Caco-2 (cell line): ENCODE data around the gene SLX4. TPM values are rescaled to one million over a fixed set of nuclear protein-coding genes. Genes with fewer than 3 reads are reported as not detected.

ENCODE experiments used
- BruUV-seq: library from RNA; stranded (reverse); fragments of 400-500 nt; replicated peaks from 2 replicates; lab custom pipeline; 2021; lab: Mats Ljungman, UMichigan
- CTCF ChIA-PET: fragments of 300-600 bp; sonication (Branson Sonifier 250); formaldehyde crosslinking; loops from one replicate; lab custom pipeline; 2022; ENCODE audit warnings: antibody characterized with exemption; lab: Charles Lee
- POLR2A ChIA-PET: fragments of 300-600 bp; sonication (Branson Sonifier 250); formaldehyde crosslinking; loops from one replicate; lab custom pipeline; 2022; ENCODE audit warnings: antibody characterized with exemption; lab: Charles Lee
- DNase-seq, 2 experiments: peaks; one replicate each; pipeline versions ENCODE4 v3.0.0 to v3.0.0-alpha.2; 2020 to 2022
- H3K27me3 ChIP-seq: replicated peaks from 2 replicates; pipeline ENCODE4 v1.6.0; 2011; ENCODE audit warnings: low read length; ENCODE audit not compliant: control insufficient read depth, insufficient read depth
- H3K36me3 ChIP-seq: 2 replicates; pipeline ENCODE4 v1.5.1; 2011; ENCODE audit warnings: low read length; ENCODE audit not compliant: control insufficient read depth, insufficient read depth
- H3K4me1 ChIP-seq: fragments of 250-450 bp; sonication (Bioruptor Pico); 2 replicates; pipeline ENCODE4 v1.5.1; 2020; ENCODE audit warnings: mild to moderate bottlenecking
- H3K4me3 ChIP-seq: 2 replicates; pipeline ENCODE4 v1.5.1; 2011; ENCODE audit warnings: low read depth, mild to moderate bottlenecking, control low read depth, low read length
- H3K9me3 ChIP-seq: fragments of 250-450 bp; sonication (Bioruptor Pico); 2 replicates; pipeline ENCODE4 v1.5.1; 2020; ENCODE audit warnings: mild to moderate bottlenecking, moderate library complexity
- H3K27ac Mint-ChIP-seq: one replicate; pipeline ENCODE4 v1.8.0; 2022; ENCODE audit warnings: mixed read lengths; ENCODE audit not compliant: unreplicated experiment
- H3K27me3 Mint-ChIP-seq: one replicate; pipeline ENCODE4 v1.8.0; 2022; ENCODE audit warnings: mixed read lengths; ENCODE audit not compliant: insufficient read depth, unreplicated experiment
- H3K36me3 Mint-ChIP-seq: one replicate; pipeline ENCODE4 v1.8.0; 2022; ENCODE audit warnings: mild to moderate bottlenecking, mixed read lengths; ENCODE audit not compliant: insufficient read depth, unreplicated experiment
- H3K4me1 Mint-ChIP-seq: one replicate; pipeline ENCODE4 v1.8.0; 2022; ENCODE audit warnings: low read depth, mixed read lengths; ENCODE audit not compliant: unreplicated experiment
- H3K4me3 Mint-ChIP-seq: one replicate; pipeline ENCODE4 v1.8.0; 2022; ENCODE audit warnings: mild to moderate bottlenecking, moderate library complexity, mixed read lengths; ENCODE audit not compliant: unreplicated experiment
- H3K9me3 Mint-ChIP-seq: one replicate; pipeline ENCODE4 v1.8.0; 2022; ENCODE audit warnings: mixed read lengths; ENCODE audit not compliant: unreplicated experiment
- intact Hi-C: fragments of 100-400 bp; cut with micrococcal nuclease; formaldehyde crosslinking; loops from one replicate; pipeline ENCODE4 v1.10.0; 2022; ENCODE audit not compliant: unreplicated experiment
- total RNA-seq: library from RNA; stranded (reverse); gene quantifications from 2 replicates; pipeline ENCODE4 v1.2.3, GENCODE V29; 2022
- TF ChIP-seq, protein P1 (sequence below), 2 experiments: fragments of 200-600 bp in 1 of 2; IDR thresholded peaks; 1 replicate in 1 of 2; 2 replicates in 1 of 2; pipeline versions ENCODE4 v1.5.1 to v1.8.0; 2011 to 2022; ENCODE audit warnings: antibody characterized with exemption in 1 of 2, control low read depth in 1 of 2, inconsistent platforms in 1 of 2, low read depth in 1 of 2, low read length in 1 of 2, mild to moderate bottlenecking in 1 of 2, moderate library complexity in 1 of 2; ENCODE audit not compliant: insufficient read depth in 1 of 2, severe bottlenecking in 1 of 2, unreplicated experiment in 1 of 2

Gene SLX4
- total RNA-seq, 1 experiment from 2014 or later = 10.4 TPM

GRCh38 chr16:3582276-3583165 lies 28.9 kb downstream of the SLX4 start:
- Mint-ChIP-seq H3K4me1 (no peaks in the 10 kb centered on the region), H3K27me3 (no peaks in the 10 kb centered on the region), H3K27ac (no peak overlapping the region), H3K9me3 (no peaks in the 10 kb centered on the region), H3K36me3 (peaks cover 7% of the 10 kb centered on the region), H3K4me3 (no peak overlapping the region)
- Histone ChIP-seq H3K4me1 (no peaks in the 10 kb centered on the region), H3K27me3 (no peaks in the 10 kb centered on the region), H3K9me3 (no peaks in the 10 kb centered on the region), H3K36me3 (no peaks in the 10 kb centered on the region), H3K4me3 (no peak overlapping the region)
- TF ChIP-seq, protein P1, sequence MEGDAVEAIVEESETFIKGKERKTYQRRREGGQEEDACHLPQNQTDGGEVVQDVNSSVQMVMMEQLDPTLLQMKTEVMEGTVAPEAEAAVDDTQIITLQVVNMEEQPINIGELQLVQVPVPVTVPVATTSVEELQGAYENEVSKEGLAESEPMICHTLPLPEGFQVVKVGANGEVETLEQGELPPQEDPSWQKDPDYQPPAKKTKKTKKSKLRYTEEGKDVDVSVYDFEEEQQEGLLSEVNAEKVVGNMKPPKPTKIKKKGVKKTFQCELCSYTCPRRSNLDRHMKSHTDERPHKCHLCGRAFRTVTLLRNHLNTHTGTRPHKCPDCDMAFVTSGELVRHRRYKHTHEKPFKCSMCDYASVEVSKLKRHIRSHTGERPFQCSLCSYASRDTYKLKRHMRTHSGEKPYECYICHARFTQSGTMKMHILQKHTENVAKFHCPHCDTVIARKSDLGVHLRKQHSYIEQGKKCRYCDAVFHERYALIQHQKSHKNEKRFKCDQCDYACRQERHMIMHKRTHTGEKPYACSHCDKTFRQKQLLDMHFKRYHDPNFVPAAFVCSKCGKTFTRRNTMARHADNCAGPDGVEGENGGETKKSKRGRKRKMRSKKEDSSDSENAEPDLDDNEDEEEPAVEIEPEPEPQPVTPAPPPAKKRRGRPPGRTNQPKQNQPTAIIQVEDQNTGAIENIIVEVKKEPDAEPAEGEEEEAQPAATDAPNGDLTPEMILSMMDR (IDR thresholded peaks at IDR 0.05; ENCODE audit: insufficient read depth in 1 of 2, low read depth in 1 of 2, low read length in 1 of 2, severe bottlenecking in 1 of 2, unreplicated experiment in 1 of 2) = no peak
- BruUV-seq = no TSS peak
- ChIA-PET POLR2A (no interaction called here), CTCF (no interaction called here)
- no peak for DNase-seq
- intact Hi-C loops = no loop called here

- Mint-ChIP-seq H3K4me1 (no peaks in the 10 kb centered on the region), H3K4me3 (no peak overlapping the region), H3K36me3 (peaks cover 13% of the 10 kb centered on the region), H3K9me3 (no peaks in the 10 kb centered on the region), H3K27ac (no peak overlapping the region), H3K27me3 (no peaks in the 10 kb centered on the region)
- TF ChIP-seq, protein P1 (IDR thresholded peaks at IDR 0.05; ENCODE audit: insufficient read depth in 1 of 2, low read depth in 1 of 2, low read length in 1 of 2, severe bottlenecking in 1 of 2, unreplicated experiment in 1 of 2) = no peak
- Histone ChIP-seq H3K4me1 (no peaks in the 10 kb centered on the region), H3K27me3 (no peaks in the 10 kb centered on the region), H3K9me3 (no peaks in the 10 kb centered on the region), H3K36me3 (no peaks in the 10 kb centered on the region), H3K4me3 (no peak overlapping the region)
- DNase-seq = no peak
- POLR2A ChIA-PET = no interaction called here
- CTCF ChIA-PET = no interaction called here
- intact Hi-C loops = no loop called here
- BruUV-seq = no TSS peak
Observed at GRCh38 chr16:3581392-3581791, 30.0 kb downstream of the SLX4 start.

DNA sequence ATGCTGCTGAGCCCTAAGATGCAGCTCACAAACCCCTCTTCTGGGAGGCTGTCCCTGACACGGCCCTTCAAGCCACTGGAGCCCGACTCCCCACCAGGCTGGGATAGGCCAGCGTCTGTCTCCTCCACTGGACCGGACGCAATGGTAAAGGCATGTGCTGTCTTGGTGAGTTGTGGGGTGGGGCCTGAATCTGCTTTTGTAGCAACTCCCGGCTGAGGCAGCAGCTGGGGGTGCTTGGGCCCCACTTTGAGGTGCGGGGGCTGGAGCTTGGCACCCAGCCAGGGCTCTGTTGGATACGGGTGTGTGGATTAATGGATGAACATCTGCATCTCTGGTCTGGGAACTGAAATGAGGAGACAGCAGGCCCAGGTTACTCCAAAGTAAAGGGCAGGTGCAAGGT lies 30.7 kb downstream of the SLX4 start:
- no peaks in the 10 kb centered on the region for H3K27me3 ChIP-seq
- no peaks in the 10 kb centered on the region for H3K36me3 ChIP-seq
- Mint-ChIP-seq H3K27me3 (no peaks in the 10 kb centered on the region), H3K9me3 (no peaks in the 10 kb centered on the region), H3K27ac (no peak overlapping the region), H3K4me3 (no peak overlapping the region), H3K4me1 (no peaks in the 10 kb centered on the region), H3K36me3 (peaks cover 13% of the 10 kb centered on the region)
- H3K4me3 ChIP-seq = no peak overlapping the region
- CTCF ChIA-PET = no interaction called here
- TF ChIP-seq, protein P1 (IDR thresholded peaks at IDR 0.05; ENCODE audit: insufficient read depth in 1 of 2, low read depth in 1 of 2, low read length in 1 of 2, severe bottlenecking in 1 of 2, unreplicated experiment in 1 of 2) = no peak
- H3K4me1 ChIP-seq = no peaks in the 10 kb centered on the region
- no peak for DNase-seq
- BruUV-seq = no TSS peak
- intact Hi-C loops = no loop called here
- H3K9me3 ChIP-seq = no peaks in the 10 kb centered on the region
- POLR2A ChIA-PET = interaction anchor here (0.5 kb wide), 1 partner anchor 473 kb away, joined by 3 read pairs; no protein-coding TSS in a partner anchor
